HEK293 (cell line): Measurements from ENCODE around the gene DDR1.
A peak's percentile ranks its signal among the peaks of the same experiment; 100 is the strongest.

Experiments
- CTCF ChIA-PET: fragments of 350-600 bp; formaldehyde crosslinking; extraction: SDS; loops from one replicate; lab custom pipeline; 2021; ENCODE audit warnings: antibody characterized with exemption; lab: Yijun Ruan, JAX
- POLR2A ChIA-PET: fragments of 300-600 bp; formaldehyde crosslinking; extraction: SDS; loops from one replicate; lab custom pipeline; 2020; ENCODE audit warnings: antibody characterized with exemption, inconsistent platforms; lab: Yijun Ruan, JAX
- H3K27ac ChIP-seq: fragments of 200-500 bp; sonication (Bioruptor generic); 2 replicates; pipeline ENCODE4 v1.5.1; 2014; ENCODE audit warnings: low read depth, low read length, control low read depth, inconsistent platforms; ENCODE audit errors: extremely low read depth
- H3K36me3 ChIP-seq, 2 experiments: fragments of 200-500 bp in 1 of 2; sonication (Bioruptor generic) in 1 of 2; 1 replicate in 1 of 2; 2 replicates in 1 of 2; pipeline ENCODE4 v1.5.1; 2014 to 2017; ENCODE audit warnings: inconsistent platforms in 2 of 2, low read length in 2 of 2; ENCODE audit not compliant: control insufficient read depth in 2 of 2, insufficient read depth in 1 of 2
- H3K4me1 ChIP-seq: fragments of 200-500 bp; sonication (Bioruptor generic); 2 replicates; pipeline ENCODE4 v1.5.1; 2014; ENCODE audit warnings: mild to moderate bottlenecking, low read length, inconsistent platforms; ENCODE audit not compliant: control insufficient read depth, insufficient read depth
- H3K4me3 ChIP-seq: 2 replicates; pipeline ENCODE4 v1.5.1; 2011; ENCODE audit warnings: low read depth, mild to moderate bottlenecking, control low read depth, low read length, moderate library complexity
- H3K9me3 ChIP-seq: fragments of 200-500 bp; sonication (Bioruptor generic); 2 replicates; pipeline ENCODE4 v1.5.1; 2014; ENCODE audit warnings: low read depth, low read length, inconsistent platforms; ENCODE audit not compliant: control insufficient read depth, insufficient read depth
- IKZF3 ChIP-seq: fragments of 450-650 bp; IDR thresholded peaks from 2 replicates; pipeline ENCODE4 v1.5.0; 2018; ENCODE audit warnings: missing biosample characterization, mild to moderate bottlenecking, missing genetic modification characterization, moderate library complexity
- OSR2 ChIP-seq: fragments of 450-650 bp; formaldehyde crosslinking; IDR thresholded peaks from 2 replicates; pipeline ENCODE4 v1.5.1; 2016; ENCODE audit warnings: missing biosample characterization, missing genetic modification characterization
- PRDM1 ChIP-seq: fragments of 450-650 bp; formaldehyde crosslinking; IDR thresholded peaks from 2 replicates; pipeline ENCODE4; 2016; ENCODE audit warnings: missing biosample characterization, missing genetic modification characterization
- RBAK ChIP-seq: fragments of 450-650 bp; formaldehyde crosslinking; IDR thresholded peaks from 2 replicates; pipeline ENCODE4 v1.5.1; 2016; ENCODE audit warnings: missing biosample characterization, missing genetic modification characterization
- SP2 ChIP-seq: fragments of 450-650 bp; formaldehyde crosslinking; IDR thresholded peaks from 2 replicates; pipeline ENCODE4 v1.5.1; 2016; ENCODE audit warnings: missing biosample characterization, missing genetic modification characterization
- TRIM28 ChIP-seq: IDR thresholded peaks from 2 replicates; pipeline ENCODE4 v1.6.1; 2011; ENCODE audit warnings: low read length, control low read depth, borderline replicate concordance
- WT1 ChIP-seq: fragments of 450-650 bp; formaldehyde crosslinking; IDR thresholded peaks from 2 replicates; pipeline ENCODE4 v1.5.1; 2016; ENCODE audit warnings: missing biosample characterization, missing genetic modification characterization
- YY1 ChIP-seq: fragments of 450-650 bp; formaldehyde crosslinking; IDR thresholded peaks from 2 replicates; pipeline ENCODE4 v1.5.1; 2018; ENCODE audit warnings: missing biosample characterization, missing genetic modification characterization
- ZEB2 ChIP-seq: fragments of 450-650 bp; formaldehyde crosslinking; IDR thresholded peaks from 2 replicates; pipeline ENCODE4 v1.5.1; 2016; ENCODE audit warnings: missing biosample characterization, missing genetic modification characterization
- ZFHX2 ChIP-seq: fragments of 450-650 bp; formaldehyde crosslinking; conservative IDR thresholded peaks from 2 replicates; pipeline ENCODE4 v1.5.1; 2016; ENCODE audit warnings: missing biosample characterization, missing genetic modification characterization
- ZNF132 ChIP-seq: fragments of 450-650 bp; formaldehyde crosslinking; IDR thresholded peaks from 2 replicates; pipeline ENCODE4 v1.5.1; 2017; ENCODE audit warnings: missing biosample characterization, missing genetic modification characterization, borderline replicate concordance
- ZNF341 ChIP-seq: fragments of 450-650 bp; formaldehyde crosslinking; IDR thresholded peaks from 2 replicates; pipeline ENCODE4; 2016; ENCODE audit warnings: low read depth, missing biosample characterization, missing genetic modification characterization
- ZNF37A ChIP-seq: fragments of 450-650 bp; IDR thresholded peaks from 2 replicates; pipeline ENCODE4 v1.5.1; 2018; ENCODE audit warnings: missing biosample characterization, missing genetic modification characterization
- ZNF549 ChIP-seq: fragments of 450-650 bp; IDR thresholded peaks from 2 replicates; pipeline ENCODE4 v1.5.1; 2018; ENCODE audit warnings: missing biosample characterization, missing genetic modification characterization, mild to moderate bottlenecking, inconsistent platforms, moderate library complexity
- ZNF560 ChIP-seq: fragments of 450-650 bp; formaldehyde crosslinking; IDR thresholded peaks from 2 replicates; pipeline ENCODE4 v1.5.1; 2017; ENCODE audit warnings: missing biosample characterization, missing genetic modification characterization, borderline replicate concordance
- ZNF585B ChIP-seq: fragments of 450-650 bp; formaldehyde crosslinking; IDR thresholded peaks from 2 replicates; pipeline ENCODE4 v1.5.1; 2016; ENCODE audit warnings: missing biosample characterization, missing genetic modification characterization
- ZNF621 ChIP-seq: fragments of 450-650 bp; formaldehyde crosslinking; IDR thresholded peaks from 2 replicates; pipeline ENCODE4 v1.5.1; 2017; ENCODE audit warnings: missing biosample characterization, missing genetic modification characterization
- ZNF624 ChIP-seq: fragments of 450-650 bp; formaldehyde crosslinking; IDR thresholded peaks from 2 replicates; pipeline ENCODE4 v1.5.1; 2017; ENCODE audit warnings: missing biosample characterization, missing genetic modification characterization
- ZNF654 ChIP-seq: fragments of 450-650 bp; formaldehyde crosslinking; IDR thresholded peaks from 2 replicates; pipeline ENCODE4 v1.5.1; 2016; ENCODE audit warnings: low read depth, missing biosample characterization, missing genetic modification characterization
- ZNF76 ChIP-seq: fragments of 450-650 bp; formaldehyde crosslinking; IDR thresholded peaks from 2 replicates; pipeline ENCODE4; 2016; ENCODE audit warnings: low read depth, missing biosample characterization, missing genetic modification characterization, borderline replicate concordance
- ZNF792 ChIP-seq: fragments of 450-650 bp; formaldehyde crosslinking; IDR thresholded peaks from 2 replicates; pipeline ENCODE4 v1.5.1; 2016; ENCODE audit warnings: missing biosample characterization, missing genetic modification characterization
- ZXDB ChIP-seq: fragments of 450-650 bp; formaldehyde crosslinking; IDR thresholded peaks from 2 replicates; pipeline ENCODE4 v1.5.1; 2016; ENCODE audit warnings: missing biosample characterization, missing genetic modification characterization
- TF ChIP-seq, protein P1 (sequence below): fragments of 450-650 bp; formaldehyde crosslinking; IDR thresholded peaks from 2 replicates; pipeline ENCODE4 v1.5.1; 2016; ENCODE audit warnings: missing biosample characterization, missing genetic modification characterization
- TF ChIP-seq, protein P2 (sequence below): fragments of 450-650 bp; formaldehyde crosslinking; IDR thresholded peaks from 2 replicates; pipeline ENCODE4 v1.5.1; 2017; ENCODE audit warnings: missing biosample characterization, missing genetic modification characterization
- TF ChIP-seq, protein P3 (sequence below): fragments of 450-650 bp; IDR thresholded peaks from 2 replicates; pipeline ENCODE4 v1.5.1; 2018; ENCODE audit warnings: missing biosample characterization, missing genetic modification characterization
- TF ChIP-seq, protein P4 (sequence below): fragments of 450-650 bp; formaldehyde crosslinking; IDR thresholded peaks from 2 replicates; pipeline ENCODE4 v1.5.0; 2017; ENCODE audit warnings: missing biosample characterization, missing genetic modification characterization, borderline replicate concordance

The DDR1 gene

DNA sequence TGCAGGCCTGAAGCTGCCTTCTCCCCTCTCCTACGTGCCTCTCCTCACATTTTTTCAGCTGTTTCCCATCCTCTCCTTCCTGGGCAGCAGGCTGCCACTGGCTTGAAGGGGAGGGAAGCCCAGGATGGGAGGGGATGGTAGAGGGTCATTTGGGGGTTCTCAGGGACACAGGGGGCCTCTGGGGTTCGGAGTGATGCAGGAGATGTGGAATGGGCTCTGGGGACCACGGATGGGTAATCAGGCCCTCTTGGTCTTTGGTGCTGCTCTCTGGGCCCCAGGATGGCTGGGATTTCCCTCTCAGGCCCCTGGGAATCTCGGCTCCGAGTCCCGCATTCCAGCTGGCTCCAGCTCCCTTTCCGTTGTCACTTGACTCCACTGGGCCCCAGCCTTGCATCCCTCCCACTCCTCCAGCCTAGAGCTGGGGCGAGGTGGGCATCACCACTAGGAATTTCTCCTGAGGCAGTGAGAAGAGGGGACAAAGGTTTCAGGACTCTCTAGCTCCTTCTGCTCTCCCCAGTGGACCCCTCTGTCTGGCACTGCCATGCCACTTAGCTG, 2.0 kb upstream of the DDR1 start:
- H3K27ac ChIP-seq, result no peak overlapping the region; the same call in 1 of the 2 replicates
- TF ChIP-seq IKZF3 (tag by site-specific recombination) (no peak), YY1 (tag by site-specific recombination) (no peak), RBAK (tag by site-specific recombination) (no peak)
- TF ChIP-seq, protein P1, sequence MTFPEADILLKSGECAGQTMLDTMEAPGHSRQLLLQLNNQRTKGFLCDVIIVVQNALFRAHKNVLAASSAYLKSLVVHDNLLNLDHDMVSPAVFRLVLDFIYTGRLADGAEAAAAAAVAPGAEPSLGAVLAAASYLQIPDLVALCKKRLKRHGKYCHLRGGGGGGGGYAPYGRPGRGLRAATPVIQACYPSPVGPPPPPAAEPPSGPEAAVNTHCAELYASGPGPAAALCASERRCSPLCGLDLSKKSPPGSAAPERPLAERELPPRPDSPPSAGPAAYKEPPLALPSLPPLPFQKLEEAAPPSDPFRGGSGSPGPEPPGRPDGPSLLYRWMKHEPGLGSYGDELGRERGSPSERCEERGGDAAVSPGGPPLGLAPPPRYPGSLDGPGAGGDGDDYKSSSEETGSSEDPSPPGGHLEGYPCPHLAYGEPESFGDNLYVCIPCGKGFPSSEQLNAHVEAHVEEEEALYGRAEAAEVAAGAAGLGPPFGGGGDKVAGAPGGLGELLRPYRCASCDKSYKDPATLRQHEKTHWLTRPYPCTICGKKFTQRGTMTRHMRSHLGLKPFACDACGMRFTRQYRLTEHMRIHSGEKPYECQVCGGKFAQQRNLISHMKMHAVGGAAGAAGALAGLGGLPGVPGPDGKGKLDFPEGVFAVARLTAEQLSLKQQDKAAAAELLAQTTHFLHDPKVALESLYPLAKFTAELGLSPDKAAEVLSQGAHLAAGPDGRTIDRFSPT, result peak; percentile 18; the same call in 1 of the 2 replicates
- TF ChIP-seq, protein P2, sequence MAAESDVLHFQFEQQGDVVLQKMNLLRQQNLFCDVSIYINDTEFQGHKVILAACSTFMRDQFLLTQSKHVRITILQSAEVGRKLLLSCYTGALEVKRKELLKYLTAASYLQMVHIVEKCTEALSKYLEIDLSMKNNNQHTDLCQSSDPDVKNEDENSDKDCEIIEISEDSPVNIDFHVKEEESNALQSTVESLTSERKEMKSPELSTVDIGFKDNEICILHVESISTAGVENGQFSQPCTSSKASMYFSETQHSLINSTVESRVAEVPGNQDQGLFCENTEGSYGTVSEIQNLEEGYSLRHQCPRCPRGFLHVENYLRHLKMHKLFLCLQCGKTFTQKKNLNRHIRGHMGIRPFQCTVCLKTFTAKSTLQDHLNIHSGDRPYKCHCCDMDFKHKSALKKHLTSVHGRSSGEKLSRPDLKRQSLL (tag by site-specific recombination), result peak; percentile 88
- no peaks in the 10 kb centered on the region for H3K9me3 ChIP-seq
- ChIA-PET POLR2A (interaction anchor here (0.6 to 2.2 kb wide), 13 partner anchors 14 to 244 kb away, joined by 3 to 17 read pairs (median 5); partner anchors contain the start of genes GTF2H4, MDC1 and VARS2), CTCF (interaction anchor here (0.6 to 14.8 kb wide), 15 partner anchors 11 to 310 kb away, joined by 3 to 332 read pairs (median 3); partner anchors contain the start of gene DHX16)
- H3K4me1 ChIP-seq, result peaks cover 27% of the 10 kb centered on the region
- no peak overlapping the region for H3K4me3 ChIP-seq
- H3K36me3 ChIP-seq, result no peaks in the 10 kb centered on the region

DNA sequence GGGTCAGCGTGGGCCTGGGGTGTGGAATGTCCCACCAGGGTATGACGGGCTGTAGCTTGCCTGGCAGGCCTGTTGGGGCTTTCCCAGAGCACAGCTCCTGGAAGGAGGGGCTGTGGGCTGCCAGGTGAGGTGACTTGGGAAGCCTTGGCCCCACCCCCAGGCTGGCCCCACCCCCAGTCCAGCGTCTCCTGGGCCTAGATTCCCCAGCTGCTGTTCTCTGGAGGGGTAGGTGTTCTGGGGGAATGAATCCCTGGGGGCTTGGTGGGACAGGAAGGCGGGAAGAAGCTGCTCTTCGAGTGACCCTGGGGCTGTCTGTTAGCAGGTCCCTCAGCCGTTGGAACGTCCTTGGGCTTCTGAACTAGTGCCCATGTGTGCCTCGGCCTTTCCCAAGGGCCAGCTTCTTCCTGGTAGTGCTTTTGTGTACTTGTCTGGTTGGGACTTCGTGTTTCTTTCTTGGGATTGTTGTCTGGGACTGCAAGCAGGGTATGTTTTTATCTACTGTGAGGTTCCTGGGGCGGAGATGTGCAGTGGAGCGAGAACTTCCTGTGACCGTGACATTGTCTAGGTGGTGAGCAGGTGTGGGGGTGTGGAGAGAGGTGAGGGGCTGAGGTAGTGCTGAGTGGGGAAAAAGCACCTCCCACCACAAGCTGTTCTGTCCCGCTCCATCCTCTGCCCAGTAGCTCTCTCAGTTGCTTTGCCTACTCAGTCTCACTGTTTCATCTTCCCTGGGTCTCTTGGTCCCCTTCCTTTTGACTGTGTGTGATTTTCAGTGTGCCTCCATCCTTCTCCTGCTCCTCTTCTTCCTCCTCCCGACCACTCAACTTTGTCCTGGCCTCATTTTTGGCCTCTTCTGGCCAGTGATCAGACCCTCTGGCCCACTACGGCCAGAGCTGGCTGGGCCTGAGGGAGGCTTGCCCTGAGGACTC, 1.3 kb upstream of the DDR1 start:
- Histone ChIP-seq H3K4me3 (peak overlapping the region; percentile 47), H3K9me3 (no peaks in the 10 kb centered on the region), H3K36me3 (no peaks in the 10 kb centered on the region), H3K27ac (peak overlapping the region; percentile 69), H3K4me1 (peaks cover 29% of the 10 kb centered on the region)
- CTCF ChIA-PET, result interaction anchor here (0.6 to 14.8 kb wide), 17 partner anchors 11 to 310 kb away, joined by 3 to 332 read pairs (median 3); partner anchors contain the start of genes DHX16 and VARS2
- POLR2A ChIA-PET, result interaction anchor here (0.6 to 2.9 kb wide), 18 partner anchors 13 to 245 kb away, joined by 3 to 24 read pairs (median 4); partner anchors contain the start of genes GTF2H4, IER3, MDC1 and NRM
- TF ChIP-seq ZNF549 (tag by site-specific recombination) (no peak), ZNF341 (tag by site-specific recombination) (peak; percentile 20), OSR2 (tag by site-specific recombination) (peak; percentile 16; the same call in 1 of the 2 replicates), ZNF132 (tag by site-specific recombination) (no peak), ZNF624 (no peak), TRIM28 (no peak), WT1 (tag by site-specific recombination) (0 out of 2 replicates have a peak, but pooled peaks have one; percentile 23), ZNF560 (tag by site-specific recombination) (no peak), ZNF621 (tag by site-specific recombination) (no peak), ZFHX2 (peak; percentile 55), PRDM1 (tag by site-specific recombination) (no peak), ZNF792 (tag by site-specific recombination) (no peak), ZXDB (no peak), ZNF37A (tag by site-specific recombination) (no peak), ZEB2 (tag by site-specific recombination) (no peak), ZNF654 (tag by site-specific recombination) (no peak), ZNF76 (tag by site-specific recombination) (peak; percentile 26; the same call in 1 of the 2 replicates), ZNF585B (tag by site-specific recombination) (no peak), SP2 (no peak)
- TF ChIP-seq, protein P3, sequence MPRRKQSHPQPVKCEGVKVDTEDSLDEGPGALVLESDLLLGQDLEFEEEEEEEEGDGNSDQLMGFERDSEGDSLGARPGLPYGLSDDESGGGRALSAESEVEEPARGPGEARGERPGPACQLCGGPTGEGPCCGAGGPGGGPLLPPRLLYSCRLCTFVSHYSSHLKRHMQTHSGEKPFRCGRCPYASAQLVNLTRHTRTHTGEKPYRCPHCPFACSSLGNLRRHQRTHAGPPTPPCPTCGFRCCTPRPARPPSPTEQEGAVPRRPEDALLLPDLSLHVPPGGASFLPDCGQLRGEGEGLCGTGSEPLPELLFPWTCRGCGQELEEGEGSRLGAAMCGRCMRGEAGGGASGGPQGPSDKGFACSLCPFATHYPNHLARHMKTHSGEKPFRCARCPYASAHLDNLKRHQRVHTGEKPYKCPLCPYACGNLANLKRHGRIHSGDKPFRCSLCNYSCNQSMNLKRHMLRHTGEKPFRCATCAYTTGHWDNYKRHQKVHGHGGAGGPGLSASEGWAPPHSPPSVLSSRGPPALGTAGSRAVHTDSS, result no peak
- TF ChIP-seq, protein P4, sequence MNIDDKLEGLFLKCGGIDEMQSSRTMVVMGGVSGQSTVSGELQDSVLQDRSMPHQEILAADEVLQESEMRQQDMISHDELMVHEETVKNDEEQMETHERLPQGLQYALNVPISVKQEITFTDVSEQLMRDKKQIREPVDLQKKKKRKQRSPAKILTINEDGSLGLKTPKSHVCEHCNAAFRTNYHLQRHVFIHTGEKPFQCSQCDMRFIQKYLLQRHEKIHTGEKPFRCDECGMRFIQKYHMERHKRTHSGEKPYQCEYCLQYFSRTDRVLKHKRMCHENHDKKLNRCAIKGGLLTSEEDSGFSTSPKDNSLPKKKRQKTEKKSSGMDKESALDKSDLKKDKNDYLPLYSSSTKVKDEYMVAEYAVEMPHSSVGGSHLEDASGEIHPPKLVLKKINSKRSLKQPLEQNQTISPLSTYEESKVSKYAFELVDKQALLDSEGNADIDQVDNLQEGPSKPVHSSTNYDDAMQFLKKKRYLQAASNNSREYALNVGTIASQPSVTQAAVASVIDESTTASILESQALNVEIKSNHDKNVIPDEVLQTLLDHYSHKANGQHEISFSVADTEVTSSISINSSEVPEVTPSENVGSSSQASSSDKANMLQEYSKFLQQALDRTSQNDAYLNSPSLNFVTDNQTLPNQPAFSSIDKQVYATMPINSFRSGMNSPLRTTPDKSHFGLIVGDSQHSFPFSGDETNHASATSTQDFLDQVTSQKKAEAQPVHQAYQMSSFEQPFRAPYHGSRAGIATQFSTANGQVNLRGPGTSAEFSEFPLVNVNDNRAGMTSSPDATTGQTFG, result no peak
